ENCODE results near the gene SMARCB1.
"Not testable (repeated sequence)": the region's sequence is repeated elsewhere in the genome, so short reads cannot be mapped to it uniquely, and the experiment has no call there.

SMARCB1 gene

GRCh38 chr22:23847991-23848864, 61.5 kb downstream of the SMARCB1 start:
- FAIRE-seq: no peak

- no peak for FAIRE-seq
Observed at GRCh38 chr22:23849009-23850006, 62.5 kb downstream of the SMARCB1 start.

DNA sequence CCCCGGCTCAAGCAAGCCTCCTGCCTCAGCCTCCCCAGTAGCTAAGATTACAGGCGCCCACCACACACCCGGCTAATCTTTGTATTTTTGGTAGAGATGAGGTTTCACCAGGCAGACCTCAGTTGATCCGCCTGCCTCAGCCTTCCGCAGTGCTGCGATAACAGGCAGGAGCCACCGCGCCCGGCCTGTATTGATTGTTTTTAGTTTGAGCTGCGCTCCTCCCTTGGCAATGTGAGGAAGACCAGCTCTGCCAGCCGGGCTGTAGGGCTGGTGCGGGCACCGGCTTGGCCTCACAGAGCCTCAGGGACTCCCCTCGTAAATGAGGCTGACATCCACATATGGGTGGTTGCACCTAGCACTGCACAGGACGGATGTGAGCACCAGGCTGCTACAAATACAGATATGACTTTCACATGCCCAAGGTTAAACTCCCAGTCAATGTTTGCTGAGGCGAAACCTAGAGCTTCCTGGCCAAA, 63.4 kb downstream of the SMARCB1 start:
- no peak for FAIRE-seq

GRCh38 chr22:23856721-23857605, 70.2 kb downstream of the SMARCB1 start:
- no peak for FAIRE-seq

- FAIRE-seq: no peak
Observed at GRCh38 chr22:23857606-23858483, 71.1 kb downstream of the SMARCB1 start, which contains the start of gene SLC2A11. SLC2A11 (plus strand) TSS chr22:23857875; CDS start chr22:23858000, 125 bp downstream.

DNA sequence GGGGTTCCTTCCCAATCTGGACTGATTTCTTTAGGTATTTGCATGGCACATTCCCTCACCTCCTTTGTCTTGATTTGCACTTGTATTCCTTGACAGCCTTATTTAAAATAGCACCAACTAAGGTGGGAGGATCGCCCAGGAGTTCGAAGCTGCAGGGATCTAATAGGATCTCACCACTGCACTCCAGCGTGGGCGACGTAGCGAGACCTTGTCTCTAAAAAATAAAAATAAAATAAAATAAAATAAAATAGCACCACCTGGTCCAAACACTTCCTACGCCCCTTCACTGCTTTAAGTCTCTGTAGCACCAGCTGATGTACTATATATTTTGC, 71.7 kb downstream of the SMARCB1 start:
- FAIRE-seq: no peak

DNA sequence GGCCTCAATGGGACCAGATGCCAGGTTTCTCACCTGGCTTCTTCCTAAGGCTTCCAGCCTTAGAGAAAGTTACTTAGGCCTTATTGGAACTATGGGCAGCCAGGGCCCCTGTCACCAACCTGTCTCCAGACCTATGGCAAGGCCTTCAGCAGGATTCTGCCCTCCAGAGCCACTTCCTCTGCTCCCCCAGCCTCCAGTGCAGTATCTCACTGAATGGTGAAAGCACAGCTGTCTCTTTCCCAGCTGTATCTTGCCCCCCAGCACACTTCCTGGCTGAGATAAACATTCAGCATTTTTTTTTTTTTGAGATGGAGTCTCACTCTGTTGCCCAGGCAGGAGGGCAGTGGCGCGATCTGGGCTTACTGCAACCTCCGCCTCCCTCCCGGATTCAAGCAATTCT, 72.4 kb downstream of the SMARCB1 start:
- FAIRE-seq: no peak

- not testable (repeated sequence) for FAIRE-seq
Observed at GRCh38 chr22:23860187-23860586, 73.4 kb downstream of the SMARCB1 start.

GRCh38 chr22:23862103-23862502, 75.3 kb downstream of the SMARCB1 start:
- FAIRE-seq: no peak

DNA sequence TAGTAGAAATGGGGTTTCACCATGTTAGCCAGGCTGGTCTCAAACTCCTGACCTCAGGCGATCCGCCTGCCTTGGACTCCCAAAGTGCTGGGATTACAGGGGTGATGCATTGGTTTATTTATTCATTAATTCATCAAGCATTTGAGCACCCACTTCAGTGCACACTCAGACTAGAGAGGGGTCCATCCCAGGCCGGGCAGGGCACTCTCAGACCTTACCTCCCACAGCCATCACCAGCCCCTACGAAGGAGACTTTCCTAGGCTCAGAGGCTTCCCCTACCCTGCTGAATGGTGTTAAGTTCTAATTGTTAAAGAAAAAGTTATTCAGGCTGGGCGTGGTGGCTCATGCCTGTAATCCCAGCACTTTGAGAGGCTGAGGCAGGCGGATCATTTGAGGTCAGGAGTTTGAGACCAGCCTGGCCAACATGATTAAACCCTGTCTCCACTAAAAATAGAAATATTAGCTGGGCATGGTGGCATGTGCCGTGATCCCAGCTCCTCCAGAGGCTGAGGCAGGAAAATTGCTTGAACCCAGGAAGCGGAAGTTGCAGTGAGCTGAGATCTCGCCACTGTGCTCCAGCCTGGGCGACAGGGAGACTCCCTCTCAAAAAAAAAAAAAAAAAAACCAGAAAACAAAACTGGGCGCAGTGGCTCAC, 77.9 kb downstream of the SMARCB1 start:
- not testable (repeated sequence) for FAIRE-seq

DNA sequence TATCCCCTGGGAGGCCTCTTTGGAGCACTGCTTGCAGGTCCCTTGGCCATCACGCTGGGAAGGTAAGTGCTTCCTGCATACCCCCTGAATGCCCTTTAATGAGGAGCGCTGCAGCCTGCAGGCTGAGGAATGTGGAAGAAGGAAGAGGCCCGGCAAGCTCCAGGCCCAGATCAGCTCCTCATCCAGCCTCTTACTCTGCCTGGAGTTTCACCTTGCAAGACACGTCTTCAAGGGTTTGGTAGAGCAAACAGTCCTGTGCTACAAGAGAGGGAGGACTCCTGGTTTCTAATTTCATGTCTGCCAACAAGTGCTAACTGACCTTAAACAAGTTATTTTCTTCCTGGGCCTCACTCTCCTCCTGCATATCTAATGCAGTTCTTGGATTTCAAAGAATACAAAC, 81.8 kb downstream of the SMARCB1 start:
- no peak for FAIRE-seq

DNA sequence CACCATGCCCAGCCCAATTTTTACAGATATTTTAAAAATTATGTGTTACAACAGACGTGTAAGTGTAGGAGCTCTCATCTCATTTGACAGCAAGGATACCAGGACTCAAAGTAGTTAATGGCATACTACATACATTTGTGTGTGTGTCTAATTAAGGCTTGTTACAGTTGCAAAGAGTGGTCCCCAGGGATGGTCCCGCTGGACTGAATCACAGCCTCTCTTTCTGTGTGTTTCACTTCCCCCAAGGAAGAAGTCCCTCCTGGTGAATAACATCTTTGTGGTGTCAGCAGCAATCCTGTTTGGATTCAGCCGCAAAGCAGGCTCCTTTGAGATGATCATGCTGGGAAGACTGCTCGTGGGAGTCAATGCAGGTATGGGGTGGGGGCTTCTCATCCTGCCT, 88.1 kb downstream of the SMARCB1 start:
- FAIRE-seq: no peak

GRCh38 chr22:23875801-23876200, 89.0 kb downstream of the SMARCB1 start:
- no peak for FAIRE-seq

DNA sequence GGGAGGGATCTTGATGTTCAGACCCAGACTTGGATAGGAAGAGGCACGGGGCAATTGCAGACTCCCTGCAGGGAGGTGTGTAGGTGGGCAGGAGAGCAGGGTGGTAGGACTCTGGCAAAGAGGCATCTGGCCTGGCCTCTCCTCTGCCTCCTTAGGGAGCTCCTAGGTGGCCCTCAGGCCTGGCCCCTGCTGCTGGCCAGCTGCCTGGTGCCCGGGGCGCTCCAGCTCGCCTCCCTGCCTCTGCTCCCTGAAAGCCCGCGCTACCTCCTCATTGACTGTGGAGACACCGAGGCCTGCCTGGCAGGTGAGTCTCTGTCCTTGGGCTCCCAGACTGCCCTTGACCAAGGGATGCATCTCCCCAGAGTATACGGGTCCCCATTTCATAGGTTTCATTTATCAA, 90.8 kb downstream of the SMARCB1 start:
- FAIRE-seq: no peak

DNA sequence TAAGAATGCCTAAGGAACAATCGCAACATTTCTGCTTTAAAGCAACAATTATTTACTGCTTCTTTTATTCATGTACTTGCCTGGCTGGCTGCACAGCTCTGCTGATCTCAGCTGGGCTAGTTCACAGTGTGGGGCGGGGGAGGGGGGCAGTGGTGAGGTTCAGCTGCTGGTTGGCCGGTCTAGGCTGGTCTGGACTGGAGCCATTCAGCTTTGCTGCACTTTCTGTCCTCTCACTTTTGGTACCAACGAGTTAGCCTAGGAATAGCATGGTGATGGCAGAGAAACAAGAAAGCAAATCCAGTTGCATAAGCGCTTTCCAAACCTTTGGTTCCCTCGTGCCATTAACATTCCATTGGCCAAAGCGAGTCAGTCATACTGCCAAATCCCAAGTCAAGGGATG, 91.5 kb downstream of the SMARCB1 start:
- FAIRE-seq: no peak

DNA sequence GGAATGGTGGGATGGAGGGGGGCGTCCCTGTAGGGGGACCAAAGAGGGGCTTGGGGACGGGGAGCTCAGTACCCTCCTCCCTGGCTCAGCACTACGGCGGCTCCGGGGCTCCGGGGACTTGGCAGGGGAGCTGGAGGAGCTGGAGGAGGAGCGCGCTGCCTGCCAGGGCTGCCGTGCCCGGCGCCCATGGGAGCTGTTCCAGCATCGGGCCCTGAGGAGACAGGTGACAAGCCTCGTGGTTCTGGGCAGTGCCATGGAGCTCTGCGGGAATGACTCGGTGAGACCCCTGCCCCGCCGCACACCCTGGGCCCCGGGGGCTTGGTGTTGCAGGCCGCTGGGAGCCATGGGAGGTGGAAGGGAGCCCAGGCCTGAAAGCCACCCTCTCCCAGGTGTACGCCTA, 95.6 kb downstream of the SMARCB1 start:
- FAIRE-seq: no peak

GRCh38 chr22:23883658-23884057, 96.9 kb downstream of the SMARCB1 start:
- FAIRE-seq: no peak

- FAIRE-seq: no peak
Observed at GRCh38 chr22:23884140-23884539, 97.4 kb downstream of the SMARCB1 start.
